A673 (cell line): Measurements from ENCODE around the gene RAMP1. TPM values are rescaled to one million over a fixed set of nuclear protein-coding genes. Genes with fewer than 3 reads are reported as not detected.

Experiments
- BruUV-seq: library from RNA; stranded (reverse); fragments of 400-500 nt; replicated peaks from 2 replicates; lab custom pipeline; 2021; lab: Mats Ljungman, UMichigan
- CTCF ChIA-PET: fragments of 300-600 bp; sonication (Branson Sonifier 250); formaldehyde crosslinking; loops from one replicate; lab custom pipeline; 2022; ENCODE audit warnings: antibody characterized with exemption; lab: Charles Lee
- POLR2A ChIA-PET: fragments of 300-600 bp; sonication (Branson Sonifier 250); formaldehyde crosslinking; loops from one replicate; lab custom pipeline; 2022; ENCODE audit warnings: antibody characterized with exemption; ENCODE audit not compliant: low non-redundant PET; lab: Charles Lee
- DNase-seq: peaks from one replicate; pipeline ENCODE4 v3.0.0-alpha.2; 2015; ENCODE audit warnings: low spot score
- H3K27ac ChIP-seq: fragments of 200-600 bp; sonication (generic); 2 replicates; pipeline ENCODE4 v1.5.1; 2016; ENCODE audit warnings: mixed run types, low read depth, mild to moderate bottlenecking, mixed read lengths, antibody characterized with exemption, low read length; ENCODE audit not compliant: poor library complexity, severe bottlenecking
- H3K27me3 ChIP-seq: fragments of 200-600 bp; sonication (generic); replicated peaks from 2 replicates; pipeline ENCODE4 v1.6.1; 2017; ENCODE audit warnings: mixed run types, low read depth, mild to moderate bottlenecking, mixed read lengths, antibody characterized with exemption, low read length; ENCODE audit not compliant: insufficient read depth, poor library complexity
- H3K36me3 ChIP-seq: fragments of 200-600 bp; sonication (generic); 2 replicates; pipeline ENCODE4 v1.6.1; 2016; ENCODE audit warnings: mixed run types, mild to moderate bottlenecking, mixed read lengths, antibody characterized with exemption, low read length; ENCODE audit not compliant: insufficient read depth, poor library complexity, severe bottlenecking
- H3K4me1 ChIP-seq: fragments of 200-600 bp; sonication (generic); 2 replicates; pipeline ENCODE4 v1.6.1; 2017; ENCODE audit warnings: mixed run types, mild to moderate bottlenecking, mixed read lengths, antibody characterized with exemption, low read length; ENCODE audit not compliant: insufficient read depth, poor library complexity, severe bottlenecking
- H3K4me3 ChIP-seq: fragments of 200-600 bp; sonication (generic); 2 replicates; pipeline ENCODE4 v1.5.1; 2016; ENCODE audit warnings: low read depth, mixed run types, mild to moderate bottlenecking, mixed read lengths, low read length; ENCODE audit not compliant: poor library complexity, severe bottlenecking
- H3K9me3 ChIP-seq: fragments of 200-600 bp; sonication (generic); 2 replicates; pipeline ENCODE4 v1.6.1; 2016; ENCODE audit warnings: mixed run types, low read depth, mild to moderate bottlenecking, mixed read lengths, antibody characterized with exemption, low read length; ENCODE audit not compliant: poor library complexity, severe bottlenecking
- CTCF ChIP-seq: fragments of 300-800, 200-600 bp; sonication (generic); conservative IDR thresholded peaks from 2 replicates; pipeline ENCODE4 v1.5.1; 2017; ENCODE audit warnings: low read depth, mild to moderate bottlenecking, antibody characterized with exemption, low read length, moderate library complexity, mixed read lengths
- EZH2 ChIP-seq: fragments of 200-600 bp; sonication (generic); IDR thresholded peaks from 2 replicates; pipeline ENCODE4 v1.6.1; 2017; ENCODE audit warnings: borderline replicate concordance, low read depth, mild to moderate bottlenecking, mixed read lengths, antibody characterized with exemption, low read length; ENCODE audit not compliant: poor library complexity, severe bottlenecking
- intact Hi-C: fragments of 100-400 bp; cut with micrococcal nuclease; formaldehyde crosslinking; loops from one replicate; pipeline ENCODE4 v1.10.0; 2022; ENCODE audit not compliant: unreplicated experiment
- total RNA-seq: library from RNA; stranded (reverse); gene quantifications from 2 replicates; pipeline ENCODE4 v1.2.3, GENCODE V29; 2021

RAMP1 gene
- total RNA-seq, 1 experiment from 2014 or later = 24.8 TPM

- ChIA-PET CTCF (no interaction called here), POLR2A (no interaction called here)
- BruUV-seq = no TSS peak
- no peak for DNase-seq
- Histone ChIP-seq H3K27ac (no peak overlapping the region), H3K4me1 (no peaks in the 10 kb centered on the region), H3K36me3 (no peaks in the 10 kb centered on the region), H3K4me3 (no peak overlapping the region), H3K27me3 (no peaks in the 10 kb centered on the region), H3K9me3 (peaks cover 6% of the 10 kb centered on the region)
- intact Hi-C loops = no loop called here
- no peak for TF ChIP-seq EZH2
- no peak for TF ChIP-seq CTCF
Observed at GRCh38 chr2:237961637-237962036, 102.2 kb downstream of the RAMP1 start.

Other genes with a start within 250 kb of the RAMP1 start
- 69.3 and 71.8 TPM in 2 replicates for gene LRRFIP1, start 232.0 kb upstream of the RAMP1 start, total RNA-seq
- gene RBM44, start 60.8 kb upstream of the RAMP1 start, total RNA-seq = 0.95 and 1.4 TPM in 2 replicates
- 49.0 and 51.2 TPM in 2 replicates for gene UBE2F, start 107.4 kb downstream of the RAMP1 start, total RNA-seq
- 69.9 and 72.4 TPM in 2 replicates for gene SCLY, start 201.4 kb downstream of the RAMP1 start, total RNA-seq
- 0.30 and 0.72 TPM in 2 replicates for gene ESPNL, start 240.7 kb downstream of the RAMP1 start, total RNA-seq